Fibroblast of mammary gland (primary cell): ENCODE measurements around the gene NPEPPS.

Experiments used
- DNase-seq: peaks from one replicate; pipeline ENCODE4 v3.0.0-alpha.2; 2010; ENCODE audit warnings: low read depth
- H3K4me3 ChIP-seq: 2 replicates; pipeline ENCODE4 v1.5.1; 2011; ENCODE audit warnings: low read depth, mild to moderate bottlenecking, low read length, moderate library complexity; ENCODE audit not compliant: control insufficient read depth
- CTCF ChIP-seq: conservative IDR thresholded peaks from 2 replicates; pipeline ENCODE4 v1.5.1; 2011; ENCODE audit warnings: low read depth, low read length, inconsistent platforms; ENCODE audit not compliant: control insufficient read depth, insufficient read depth

NPEPPS gene

GRCh38 chr17:47630614-47631013 is 99.7 kb downstream of the NPEPPS start:
- no peak overlapping the region for H3K4me3 ChIP-seq
- TF ChIP-seq CTCF = no peak
- DNase-seq = no peak

- no peak for DNase-seq
- TF ChIP-seq CTCF = no peak
- H3K4me3 ChIP-seq = no peak overlapping the region
Observed at GRCh38 chr17:47632991-47633390, 102.1 kb downstream of the NPEPPS start.

GRCh38 chr17:47633996-47634395 is 103.1 kb downstream of the NPEPPS start:
- no peak for TF ChIP-seq CTCF
- DNase-seq = no peak
- H3K4me3 ChIP-seq = no peak overlapping the region

GRCh38 chr17:47634870-47635269 is 104.0 kb downstream of the NPEPPS start:
- TF ChIP-seq CTCF = no peak
- no peak for DNase-seq
- no peak overlapping the region for H3K4me3 ChIP-seq

- no peak overlapping the region for H3K4me3 ChIP-seq
- DNase-seq = no peak
- TF ChIP-seq CTCF = no peak
Observed at GRCh38 chr17:47635734-47636133, 104.8 kb downstream of the NPEPPS start.

GRCh38 chr17:47636273-47637030 is 105.5 kb downstream of the NPEPPS start:
- no peak for DNase-seq
- no peak for TF ChIP-seq CTCF
- no peak overlapping the region for H3K4me3 ChIP-seq
